GM21737 (cell line): Measurements from ENCODE around the gene NBEAL2.
A peak's percentile ranks its signal among the peaks of the same experiment; 100 is the strongest.
"Not testable (repeated sequence)": the region's sequence is repeated elsewhere in the genome, so short reads cannot be mapped to it uniquely, and the experiment has no call there.

ENCODE experiments used
- ATAC-seq: cut with Tn5 transposase; IDR thresholded peaks from one replicate; pipeline ENCODE4 v1.9.1; 2021; ENCODE audit warnings: mild to moderate bottlenecking, moderate library complexity; ENCODE audit not compliant: unreplicated experiment

NBEAL2 gene

DNA sequence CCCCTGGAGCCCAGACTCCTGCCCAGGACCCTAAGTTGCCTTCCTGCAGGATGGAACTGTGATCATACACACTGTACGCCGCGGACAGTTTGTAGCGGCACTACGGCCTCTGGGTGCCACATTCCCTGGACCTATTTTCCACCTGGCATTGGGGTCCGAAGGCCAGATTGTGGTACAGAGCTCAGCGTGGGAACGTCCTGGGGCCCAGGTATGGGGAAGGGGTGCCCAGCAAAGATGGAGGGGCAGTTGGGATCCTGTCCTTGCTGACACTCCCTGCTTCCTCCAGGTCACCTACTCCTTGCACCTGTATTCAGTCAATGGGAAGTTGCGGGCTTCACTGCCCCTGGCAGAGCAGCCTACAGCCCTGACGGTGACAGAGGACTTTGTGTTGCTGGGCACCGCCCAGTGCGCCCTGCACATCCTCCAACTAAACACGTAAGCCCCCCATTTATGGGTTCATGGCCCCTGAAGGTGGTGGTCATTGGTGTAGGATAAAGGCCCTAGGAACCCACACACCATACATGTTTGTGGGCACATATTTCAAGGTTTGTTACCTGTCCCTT lies 28.8 kb downstream of the NBEAL2 start:
- no peak for ATAC-seq

- ATAC-seq, result no peak
These were observed 29.4 kb downstream of the NBEAL2 start for GRCh38 chr3:47008851-47009224.

GRCh38 chr3:47009225-47010110 lies 30.0 kb downstream of the NBEAL2 start:
- peak; percentile 77 for ATAC-seq

DNA sequence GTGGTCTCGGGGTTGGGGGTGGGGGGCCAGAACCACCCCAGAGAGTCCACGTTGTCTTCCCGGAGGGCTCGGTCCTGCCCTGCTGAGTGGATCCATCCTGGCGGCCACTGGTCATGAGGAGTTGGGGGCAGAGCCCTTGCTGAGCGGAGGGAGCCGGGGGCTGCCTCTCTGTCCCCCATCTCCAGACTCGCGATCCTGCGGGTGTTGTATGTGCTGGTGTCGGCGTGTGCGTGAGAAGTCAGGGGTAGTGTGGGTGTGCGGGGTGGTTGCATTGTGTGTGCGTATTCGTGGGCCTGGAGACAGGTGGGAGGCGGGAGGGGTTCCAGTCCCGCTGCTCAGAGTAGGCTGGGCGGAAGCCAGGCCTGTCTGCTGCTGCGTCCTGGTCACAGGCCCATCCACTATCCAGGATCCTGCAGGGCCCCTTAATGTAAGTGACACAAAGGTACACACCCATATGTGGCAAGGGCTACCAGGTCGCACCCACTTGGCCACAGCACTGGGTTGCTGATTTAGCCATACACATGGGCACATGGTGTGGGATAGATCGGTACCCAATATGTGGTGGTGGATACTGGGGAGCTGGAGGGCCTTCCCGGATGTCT lies 30.7 kb downstream of the NBEAL2 start:
- ATAC-seq, result no peak

GRCh38 chr3:47010910-47011309 lies 31.4 kb downstream of the NBEAL2 start:
- ATAC-seq, result no peak

DNA sequence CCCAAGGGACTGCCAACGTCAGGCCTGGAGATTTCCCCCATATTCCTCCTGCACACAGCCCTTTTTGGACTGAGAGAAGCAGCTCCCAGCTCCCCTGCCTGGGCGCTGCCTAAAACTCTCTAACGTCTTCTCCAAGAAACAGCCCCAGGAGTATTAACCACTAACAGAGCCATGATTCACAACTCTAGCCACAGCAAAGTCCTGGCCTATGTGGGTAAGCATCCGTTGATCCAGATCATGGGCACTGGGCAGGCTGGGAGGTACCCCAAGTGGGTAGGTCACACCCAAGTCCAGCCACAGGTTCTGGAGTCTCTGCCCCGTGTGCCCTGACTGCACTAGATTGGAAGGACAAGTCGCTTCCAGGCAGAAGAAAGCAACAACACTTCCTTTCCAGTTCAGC lies 31.9 kb downstream of the NBEAL2 start:
- ATAC-seq, result no peak

DNA sequence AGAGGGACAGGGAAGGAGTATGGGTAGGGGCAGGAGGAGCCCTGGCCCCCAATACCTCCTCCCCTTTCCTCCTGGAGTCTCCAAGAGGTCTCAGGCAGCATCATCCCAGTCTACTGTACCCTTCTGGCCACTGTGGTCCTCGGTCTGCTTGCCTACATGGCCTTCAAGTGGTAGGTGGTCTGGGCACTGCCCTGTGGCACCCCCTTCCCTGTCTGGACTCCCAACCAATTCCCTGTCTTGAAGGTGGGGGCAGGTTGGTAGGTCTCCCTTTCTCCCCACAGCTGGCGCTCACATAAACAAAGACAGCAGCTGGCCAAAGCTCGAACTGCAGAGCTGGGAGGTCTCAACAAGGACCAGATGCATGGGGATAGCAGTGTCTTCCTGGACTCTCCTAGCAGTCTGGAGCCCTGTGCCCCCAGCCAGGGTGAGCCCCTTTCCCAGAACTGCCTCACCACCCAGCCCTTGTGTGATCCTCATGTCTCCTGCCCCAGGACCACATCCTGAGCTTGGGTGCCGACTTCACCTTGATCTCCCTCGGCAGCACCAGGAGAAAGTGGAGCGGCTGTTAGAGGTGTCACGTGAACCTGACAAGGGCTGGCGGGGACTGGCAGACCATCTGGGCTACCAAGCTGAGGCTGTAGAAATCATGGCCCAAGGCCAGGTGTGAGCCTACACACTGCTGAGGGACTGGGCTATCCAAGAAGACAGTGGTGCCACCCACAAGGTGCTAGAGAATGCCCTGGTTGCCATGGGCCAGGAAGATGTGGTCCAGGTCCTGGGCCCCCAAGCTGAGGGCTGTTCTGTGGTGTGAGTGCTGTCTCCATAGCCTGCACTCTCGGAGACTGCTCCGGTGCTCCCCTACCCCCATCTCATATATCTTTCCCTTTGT lies 33.1 kb downstream of the NBEAL2 start:
- no peak for ATAC-seq

DNA sequence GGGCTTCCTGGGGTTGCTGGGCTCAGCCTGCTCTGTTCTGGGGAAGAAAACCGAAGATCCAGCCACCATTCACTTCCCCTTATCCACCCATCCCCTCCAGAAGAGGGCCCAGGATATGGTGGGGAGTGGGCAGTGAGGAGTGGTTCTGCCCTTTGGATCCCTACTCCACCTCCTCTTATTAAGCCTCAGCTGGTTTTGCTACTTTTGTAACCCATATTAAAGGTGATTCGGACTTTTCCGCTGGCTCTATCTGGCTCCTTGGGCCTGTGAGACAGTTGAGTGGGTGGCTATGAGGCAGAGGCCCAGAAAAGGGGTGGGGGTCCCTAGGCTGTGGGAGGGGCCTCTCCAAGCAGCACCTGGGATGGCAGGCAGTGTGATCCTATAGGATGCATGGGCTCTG lies 33.8 kb downstream of the NBEAL2 start:
- ATAC-seq, result no peak

DNA sequence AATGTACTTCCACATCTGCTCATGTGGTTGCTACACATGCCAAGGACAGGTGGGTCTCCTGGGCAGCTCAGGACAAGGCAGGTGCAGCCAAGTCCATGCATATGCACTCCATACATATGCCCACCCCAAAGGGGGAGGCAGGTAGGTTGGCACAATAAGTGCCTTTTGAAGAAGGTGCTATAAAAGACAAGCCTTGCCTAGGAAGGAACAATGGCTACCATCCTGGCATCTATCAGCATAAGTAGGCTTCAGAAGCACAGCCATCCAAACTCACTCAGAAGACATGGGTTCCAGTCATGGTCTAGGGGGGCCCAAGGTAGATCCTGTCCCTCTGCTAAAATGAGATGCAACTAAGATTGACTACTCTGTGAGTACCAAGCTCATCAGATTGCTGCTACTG lies 34.6 kb downstream of the NBEAL2 start:
- ATAC-seq, result no peak

- ATAC-seq, result no peak
These were observed 35.7 kb downstream of the NBEAL2 start for GRCh38 chr3:47015151-47015550.

GRCh38 chr3:47016086-47016933 lies 36.8 kb downstream of the NBEAL2 start:
- ATAC-seq, result no peak

DNA sequence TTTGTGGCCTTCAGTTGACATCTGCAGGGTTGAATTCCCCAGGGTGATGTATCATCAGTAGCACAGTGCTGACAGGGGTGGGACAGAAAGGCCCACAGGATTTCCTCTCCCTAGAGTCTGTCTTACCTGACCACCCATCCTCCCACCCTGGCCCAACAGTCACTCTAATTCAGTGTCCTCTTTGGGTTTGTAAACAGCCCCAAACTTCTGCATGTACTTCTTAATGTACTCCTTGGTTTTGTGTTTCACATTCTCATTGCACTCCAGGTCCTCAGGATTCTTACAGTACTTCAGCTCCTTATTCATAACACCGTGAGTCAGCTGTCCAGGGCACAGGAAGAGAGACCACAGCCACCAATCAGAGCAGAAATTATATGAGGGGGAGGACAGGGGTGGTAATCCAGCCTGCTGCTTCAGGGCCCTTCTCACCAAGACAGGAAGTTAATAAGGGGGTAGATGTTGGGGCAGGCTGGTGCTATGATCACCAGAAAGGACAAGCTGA lies 37.5 kb downstream of the NBEAL2 start:
- ATAC-seq, result no peak

GRCh38 chr3:47017504-47018268 lies 38.2 kb downstream of the NBEAL2 start:
- no peak for ATAC-seq

DNA sequence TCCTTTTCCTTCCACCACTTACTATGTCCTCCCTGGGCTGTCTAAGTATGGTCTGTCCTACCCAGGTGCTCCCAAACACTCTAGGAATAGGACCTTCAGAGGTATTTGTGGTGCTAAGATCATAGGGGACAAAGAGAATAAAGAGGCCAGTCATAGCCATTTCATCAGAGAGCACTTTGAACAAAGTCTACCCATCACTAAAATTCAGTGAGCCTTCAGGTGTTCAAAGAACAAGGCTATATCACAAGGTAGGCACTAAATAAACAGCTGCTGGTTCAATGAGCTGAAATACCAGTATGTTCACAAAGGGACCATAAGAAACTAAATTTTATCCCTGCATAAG lies 38.8 kb downstream of the NBEAL2 start:
- ATAC-seq, result no peak

DNA sequence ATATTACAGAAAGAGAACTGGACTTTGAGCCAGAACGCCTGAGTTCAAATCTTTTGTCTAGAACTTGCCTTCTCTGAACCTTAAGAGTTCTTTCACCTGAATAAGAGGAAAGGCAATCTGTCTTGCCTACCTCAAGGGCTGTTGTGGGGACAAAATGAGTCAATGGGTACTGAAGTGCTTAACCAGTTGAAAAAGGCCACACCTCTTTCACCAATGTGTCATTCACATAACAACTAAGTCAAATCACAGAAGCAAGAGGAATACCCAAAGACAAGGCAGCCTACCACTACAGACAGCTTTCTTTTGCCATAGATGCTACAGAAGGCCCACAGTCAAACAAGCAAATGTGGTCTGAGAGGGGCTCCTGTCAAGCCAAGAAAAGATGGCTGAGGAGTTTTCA lies 39.7 kb downstream of the NBEAL2 start:
- ATAC-seq, result peak; percentile 56

DNA sequence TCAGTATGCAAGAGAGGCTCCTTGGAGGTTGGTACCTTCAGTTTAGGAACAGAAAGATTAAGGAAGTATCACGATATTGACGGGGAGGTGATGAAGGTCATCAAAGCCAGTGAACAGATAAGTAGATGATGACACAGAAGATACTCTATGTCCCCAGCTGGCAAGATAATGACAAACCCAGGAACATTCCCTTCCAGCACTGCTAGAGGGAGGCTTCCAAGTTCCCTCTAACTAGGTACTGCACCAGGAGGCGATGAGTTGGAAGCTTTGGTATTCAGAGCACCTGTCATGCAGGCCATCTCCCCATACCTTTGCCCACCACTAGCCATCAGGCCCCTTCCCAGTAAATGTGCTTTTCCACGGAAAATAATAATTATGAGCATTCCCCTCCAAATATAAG lies 40.8 kb downstream of the NBEAL2 start:
- no peak for ATAC-seq

- ATAC-seq, result no peak
These were observed 43.2 kb downstream of the NBEAL2 start for GRCh38 chr3:47022641-47023071.

DNA sequence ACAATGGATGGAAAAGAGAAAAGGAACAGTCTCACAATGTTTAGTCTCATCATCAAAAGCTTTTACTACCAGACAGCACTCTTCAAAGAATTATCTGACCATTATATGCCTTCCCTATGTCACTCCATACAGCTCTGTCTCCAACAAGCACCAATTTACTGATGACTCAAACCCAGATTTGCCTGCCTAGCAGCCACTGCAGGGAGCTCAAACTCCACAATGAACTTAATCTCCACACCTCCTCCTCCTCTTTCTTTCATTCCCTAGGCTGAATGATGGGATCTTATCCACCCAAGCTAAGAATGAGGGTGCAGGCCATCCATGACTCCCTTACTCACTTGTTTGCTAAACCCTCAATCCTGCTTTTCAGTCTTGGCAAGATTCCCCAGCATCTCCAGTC lies 45.5 kb downstream of the NBEAL2 start:
- ATAC-seq, result no peak

DNA sequence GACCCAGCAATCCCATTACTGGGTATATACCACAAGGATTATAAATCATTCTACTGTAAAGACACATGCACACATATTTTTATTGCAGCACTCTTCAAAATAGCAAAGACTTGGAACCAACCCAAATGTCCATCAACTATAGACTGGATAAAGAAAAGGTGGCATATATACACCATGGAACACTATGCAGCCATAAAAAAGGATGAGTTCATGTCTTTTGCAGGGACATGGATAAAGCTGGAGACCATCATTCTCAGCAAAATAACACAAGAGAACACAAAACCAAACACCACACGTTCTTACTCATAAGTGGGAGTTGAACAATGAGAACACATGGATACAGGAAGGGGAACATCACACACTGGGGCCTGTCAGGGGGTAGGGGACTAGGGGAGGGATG lies 47.0 kb downstream of the NBEAL2 start:
- not testable (repeated sequence) for ATAC-seq
